Mucosa of stomach (tissue), 1 donor: ENCODE data around the gene MOSPD3.
A peak's percentile ranks its signal among the peaks of the same experiment; 100 is the strongest.

Experiments
- H3K27me3 ChIP-seq: one replicate; pipeline ENCODE4 v1.7.0; 2013; ENCODE audit warnings: mild to moderate bottlenecking, low read length; ENCODE audit not compliant: control insufficient read depth, insufficient read depth
- H3K36me3 ChIP-seq: one replicate; pipeline ENCODE4 v1.7.0; 2013; ENCODE audit warnings: low read length; ENCODE audit not compliant: control insufficient read depth, insufficient read depth
- H3K4me1 ChIP-seq: one replicate; pipeline ENCODE4 v1.7.0; 2013; ENCODE audit warnings: mild to moderate bottlenecking, low read length; ENCODE audit not compliant: control insufficient read depth, insufficient read depth
- H3K4me3 ChIP-seq: one replicate; pipeline ENCODE4 v1.7.0; 2013; ENCODE audit warnings: low read length
- H3K9ac ChIP-seq: one replicate; pipeline ENCODE4 v1.7.0; 2013; ENCODE audit warnings: mild to moderate bottlenecking, low read length, moderate library complexity
- H3K9me3 ChIP-seq: one replicate; pipeline ENCODE4 v1.7.0; 2013; ENCODE audit warnings: mild to moderate bottlenecking, low read length, moderate library complexity; ENCODE audit not compliant: control insufficient read depth
- donor health status: Pancreatic carcinoma.

The MOSPD3 gene

DNA sequence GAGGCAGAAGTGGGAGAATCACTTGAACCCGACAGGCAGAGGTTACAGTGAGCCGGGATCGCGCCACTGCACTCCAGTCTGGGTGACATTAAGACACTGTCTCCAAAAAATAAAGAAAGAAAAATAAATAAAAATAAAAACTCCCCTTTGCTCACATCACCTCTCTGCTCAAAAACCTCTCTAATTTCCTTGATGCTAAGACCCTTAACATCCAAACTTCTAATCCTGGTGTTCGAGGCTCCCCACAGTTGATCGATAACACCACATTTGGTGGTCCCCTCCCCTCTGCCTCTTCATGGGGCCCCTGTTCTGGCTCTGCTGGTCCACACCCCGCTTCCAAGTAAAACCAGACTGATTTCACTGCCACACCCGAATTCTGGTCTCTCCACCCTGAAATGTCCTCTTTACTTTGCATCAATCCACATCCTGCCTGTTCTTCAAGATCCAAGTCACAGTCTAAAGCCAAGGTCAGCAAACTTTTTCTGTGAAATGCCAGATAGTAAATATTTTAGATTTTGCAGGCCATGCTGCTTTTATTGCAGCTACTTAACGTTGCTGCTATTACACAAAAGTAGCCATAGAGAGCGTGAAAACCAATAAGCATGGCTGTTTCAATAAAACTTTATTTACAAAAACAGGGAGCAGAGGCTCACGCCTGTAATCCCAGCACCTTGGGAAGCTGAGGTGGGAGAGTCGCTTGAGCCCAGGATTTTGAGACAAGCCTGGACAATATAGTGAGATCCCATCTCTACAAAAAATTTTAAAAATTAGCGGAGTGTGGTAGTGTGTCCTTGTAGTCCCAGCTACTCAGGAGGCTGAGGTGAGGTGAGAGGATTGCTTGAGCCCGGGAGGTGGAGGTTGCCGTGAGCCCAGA lies 11.8 kb downstream of the MOSPD3 start:
- Histone ChIP-seq H3K27me3 (no peaks in the 10 kb centered on the region), H3K36me3 (no peaks in the 10 kb centered on the region), H3K4me1 (peaks cover 9% of the 10 kb centered on the region), H3K9me3 (no peaks in the 10 kb centered on the region), H3K9ac (no peak overlapping the region), H3K4me3 (no peak overlapping the region)

DNA sequence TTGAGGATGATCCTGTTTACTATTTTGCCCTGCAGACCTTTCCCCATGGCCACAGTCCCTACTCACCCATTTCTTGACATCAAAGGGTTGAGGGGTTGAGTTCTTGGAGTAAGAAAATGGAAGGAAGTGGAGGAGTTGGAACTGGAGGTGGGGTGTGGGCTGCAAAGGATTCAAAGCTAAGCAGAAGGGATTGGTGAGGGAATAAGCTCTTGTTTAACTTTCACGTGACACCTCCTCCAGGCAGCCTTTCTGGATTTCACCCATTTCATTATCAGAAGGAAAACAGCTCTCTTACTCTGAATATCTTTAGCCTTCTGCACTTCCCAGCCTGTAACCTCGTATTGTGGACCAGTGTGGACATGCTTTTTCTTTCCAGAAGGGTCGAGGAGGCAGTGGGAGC lies 13.7 kb downstream of the MOSPD3 start:
- no peak overlapping the region for H3K9ac ChIP-seq
- H3K9me3 ChIP-seq = no peaks in the 10 kb centered on the region
- H3K36me3 ChIP-seq = no peaks in the 10 kb centered on the region
- H3K4me1 ChIP-seq = peaks cover 9% of the 10 kb centered on the region
- no peaks in the 10 kb centered on the region for H3K27me3 ChIP-seq
- H3K4me3 ChIP-seq = no peak overlapping the region

DNA sequence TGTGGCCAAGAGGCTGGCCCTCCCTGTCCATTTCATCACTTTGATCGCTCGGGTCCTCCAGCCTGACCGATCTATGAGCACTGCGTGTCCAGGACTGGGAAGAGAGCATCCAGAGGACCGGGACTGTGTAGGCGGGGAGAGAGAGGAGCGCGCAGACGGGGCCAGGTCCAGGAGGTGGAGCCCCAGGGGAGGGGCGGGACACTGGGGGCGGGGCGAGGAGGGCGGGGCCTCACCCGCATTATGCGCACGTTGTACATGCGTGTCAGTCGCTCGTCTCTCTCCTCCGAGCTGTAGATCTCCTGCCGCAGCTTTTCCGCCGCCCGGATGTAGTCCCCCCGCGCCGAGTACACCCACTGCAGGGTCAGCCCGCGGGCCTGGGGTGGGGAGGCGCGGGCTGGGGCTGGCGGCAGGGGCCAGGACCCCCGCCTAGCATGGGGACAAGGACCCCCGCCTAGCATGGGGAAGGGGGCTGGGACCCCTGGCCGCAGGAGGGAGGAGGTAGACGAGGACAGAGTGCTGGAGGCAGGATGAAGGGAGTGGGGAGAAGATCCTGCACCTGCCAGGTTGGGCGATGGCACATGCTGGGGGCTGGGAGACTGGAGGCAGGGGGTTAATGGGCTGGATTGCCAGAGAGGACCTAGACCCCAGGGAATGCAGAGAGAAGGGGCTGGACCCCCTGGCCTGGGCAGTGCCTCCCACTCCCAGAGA lies 14.3 kb downstream of the MOSPD3 start:
- H3K4me3 ChIP-seq = no peak overlapping the region
- peak overlapping the region; percentile 34 for H3K9ac ChIP-seq

DNA sequence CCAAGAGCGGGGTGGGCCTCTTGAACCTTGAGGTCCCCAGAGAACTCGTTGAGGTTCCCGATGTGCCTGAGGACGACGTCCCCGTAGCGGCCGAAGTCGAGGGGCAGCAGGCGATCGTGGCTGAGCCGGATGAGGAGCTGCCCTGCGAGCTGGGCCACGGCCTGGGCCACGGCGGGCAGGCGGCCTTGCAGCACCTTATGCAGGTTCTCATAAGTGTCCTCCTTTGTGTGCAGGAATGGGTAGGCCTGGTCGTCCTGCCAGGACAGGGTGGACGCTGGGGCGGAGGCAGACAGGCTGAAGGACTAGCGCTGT lies 14.9 kb downstream of the MOSPD3 start:
- Histone ChIP-seq H3K27me3 (peaks cover 5% of the 10 kb centered on the region), H3K4me1 (peaks cover 9% of the 10 kb centered on the region), H3K36me3 (no peaks in the 10 kb centered on the region), H3K9ac (no peak overlapping the region), H3K9me3 (no peaks in the 10 kb centered on the region), H3K4me3 (no peak overlapping the region)

More for the DNA sequence above, 14.3 kb downstream of the MOSPD3 start:
- Histone ChIP-seq H3K27me3 (no peaks in the 10 kb centered on the region), H3K36me3 (no peaks in the 10 kb centered on the region), H3K4me1 (peaks cover 9% of the 10 kb centered on the region), H3K9me3 (no peaks in the 10 kb centered on the region)

DNA sequence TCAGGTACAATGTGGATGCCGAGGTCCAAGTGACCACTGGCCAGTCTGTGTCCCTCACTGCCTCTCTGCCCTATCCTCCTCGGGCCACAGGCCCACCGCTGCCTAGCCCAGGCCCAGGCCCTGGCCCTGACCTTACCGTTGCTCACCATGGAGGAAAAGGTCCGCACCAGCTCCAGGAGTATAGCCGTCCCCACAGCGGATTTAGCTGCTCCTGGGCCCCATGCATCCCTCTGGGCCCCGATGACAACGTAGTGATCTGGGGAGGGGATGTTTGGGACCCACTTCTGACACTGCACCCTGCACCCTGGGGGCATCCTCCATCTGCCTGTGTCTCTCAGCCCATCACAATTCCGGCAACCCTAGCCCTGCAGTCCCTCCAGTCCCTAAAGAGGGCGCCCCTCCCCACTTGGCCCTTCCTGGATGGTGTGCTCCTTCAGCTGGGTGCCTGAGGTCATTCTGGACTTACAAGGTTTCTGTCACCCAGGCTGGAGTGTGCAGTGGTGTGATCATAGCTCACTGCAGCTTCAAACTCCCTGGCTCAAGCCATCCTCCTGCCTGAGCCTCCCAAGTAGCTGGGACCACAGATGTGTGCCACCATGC lies 16.9 kb downstream of the MOSPD3 start:
- Histone ChIP-seq H3K4me3 (no peak overlapping the region), H3K9me3 (no peaks in the 10 kb centered on the region), H3K36me3 (no peaks in the 10 kb centered on the region), H3K4me1 (peaks cover 16% of the 10 kb centered on the region), H3K27me3 (peaks cover 5% of the 10 kb centered on the region), H3K9ac (no peak overlapping the region)

DNA sequence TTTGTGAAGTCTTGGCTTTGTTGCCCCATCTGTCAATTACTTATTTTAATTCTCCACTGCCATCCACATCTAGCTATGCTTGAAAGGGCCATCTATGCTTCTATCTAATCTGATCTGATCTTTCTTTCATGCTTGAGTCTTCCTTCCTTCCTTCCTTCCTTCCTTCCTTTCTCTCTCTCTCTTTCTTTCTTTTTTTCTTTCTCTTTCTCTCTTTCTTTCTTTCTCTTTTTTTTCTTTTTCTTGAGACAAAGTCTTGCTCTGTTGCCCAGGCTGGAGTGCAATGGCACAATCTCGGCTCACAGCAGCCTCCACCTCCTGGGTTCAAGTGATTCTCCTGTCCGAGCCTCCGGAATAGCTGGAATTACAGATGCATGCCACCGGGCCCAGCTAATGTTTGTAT lies 17.7 kb downstream of the MOSPD3 start:
- Histone ChIP-seq H3K36me3 (no peaks in the 10 kb centered on the region), H3K9ac (no peak overlapping the region), H3K27me3 (peaks cover 5% of the 10 kb centered on the region), H3K4me3 (no peak overlapping the region), H3K9me3 (no peaks in the 10 kb centered on the region), H3K4me1 (peaks cover 16% of the 10 kb centered on the region)

DNA sequence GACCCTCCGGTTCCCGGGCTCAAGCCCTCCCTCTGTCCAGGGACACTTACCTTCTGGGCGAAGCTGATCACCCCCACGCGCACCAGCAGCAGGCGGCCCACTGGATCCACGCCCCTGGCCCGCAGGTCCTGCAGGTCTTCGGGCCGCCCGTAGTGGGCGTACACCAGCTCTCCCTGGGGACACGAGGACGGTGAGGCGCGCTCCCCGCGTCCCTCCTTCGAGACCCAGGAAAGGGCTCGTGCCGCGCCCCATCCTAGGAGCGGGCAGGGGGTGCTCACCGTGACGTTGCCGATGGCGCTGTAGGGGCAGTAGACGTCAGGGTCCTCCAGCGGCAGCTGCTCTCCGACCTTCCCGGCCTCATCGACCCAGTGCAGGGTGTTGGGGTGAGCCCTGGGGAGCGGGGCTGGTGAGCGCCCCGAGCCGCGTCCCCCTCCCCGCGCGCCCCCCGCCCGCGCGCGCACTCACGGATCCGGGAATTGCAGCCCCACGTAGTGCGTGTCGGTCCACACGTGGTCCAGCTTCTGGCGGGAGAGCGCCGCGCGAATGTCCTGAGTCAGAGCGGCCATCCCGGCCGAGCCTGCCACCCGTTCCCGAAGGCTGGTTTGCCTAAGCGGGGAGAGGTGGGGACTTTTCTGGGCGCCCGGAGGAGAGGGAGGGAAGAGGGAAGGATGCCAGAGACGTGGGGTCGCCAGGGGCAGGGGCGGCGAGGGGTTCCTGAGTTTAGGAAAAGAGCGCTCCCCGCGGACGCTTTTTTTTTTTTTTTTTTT lies 20.8 kb downstream of the MOSPD3 start:
- Histone ChIP-seq H3K27me3 (peaks cover 5% of the 10 kb centered on the region), H3K9ac (peak overlapping the region; percentile 57), H3K9me3 (no peaks in the 10 kb centered on the region), H3K36me3 (no peaks in the 10 kb centered on the region), H3K4me3 (peak overlapping the region; percentile 60), H3K4me1 (peaks cover 7% of the 10 kb centered on the region)

DNA sequence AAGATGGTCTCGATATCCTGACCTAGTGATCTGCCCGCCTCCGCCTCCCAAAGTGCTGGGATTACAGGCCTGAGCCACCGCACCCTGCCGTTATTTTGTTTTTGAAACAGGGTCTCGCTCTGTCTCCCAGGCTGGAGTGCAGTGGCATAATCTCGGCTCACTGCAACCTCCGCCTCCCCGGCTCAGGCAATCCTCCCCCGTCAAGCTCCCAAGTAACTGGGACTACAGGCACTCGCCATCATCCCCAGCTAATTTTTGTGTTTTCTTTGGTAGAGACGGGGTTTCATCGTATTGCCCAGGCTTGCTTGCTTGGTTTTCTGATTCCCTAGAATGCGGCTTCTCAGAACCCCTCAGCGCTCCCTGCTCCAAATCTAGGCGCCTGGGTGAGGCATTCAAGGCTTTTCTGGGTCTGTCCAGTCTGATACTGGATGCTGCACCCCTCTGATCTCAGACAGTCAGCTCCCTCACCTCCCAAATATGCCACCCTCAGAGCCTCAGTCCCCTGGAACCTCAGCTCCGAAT lies 27.7 kb downstream of the MOSPD3 start:
- Histone ChIP-seq H3K9me3 (no peaks in the 10 kb centered on the region), H3K4me1 (peaks cover 13% of the 10 kb centered on the region), H3K9ac (no peak overlapping the region), H3K36me3 (no peaks in the 10 kb centered on the region), H3K4me3 (no peak overlapping the region), H3K27me3 (peaks cover 4% of the 10 kb centered on the region)

DNA sequence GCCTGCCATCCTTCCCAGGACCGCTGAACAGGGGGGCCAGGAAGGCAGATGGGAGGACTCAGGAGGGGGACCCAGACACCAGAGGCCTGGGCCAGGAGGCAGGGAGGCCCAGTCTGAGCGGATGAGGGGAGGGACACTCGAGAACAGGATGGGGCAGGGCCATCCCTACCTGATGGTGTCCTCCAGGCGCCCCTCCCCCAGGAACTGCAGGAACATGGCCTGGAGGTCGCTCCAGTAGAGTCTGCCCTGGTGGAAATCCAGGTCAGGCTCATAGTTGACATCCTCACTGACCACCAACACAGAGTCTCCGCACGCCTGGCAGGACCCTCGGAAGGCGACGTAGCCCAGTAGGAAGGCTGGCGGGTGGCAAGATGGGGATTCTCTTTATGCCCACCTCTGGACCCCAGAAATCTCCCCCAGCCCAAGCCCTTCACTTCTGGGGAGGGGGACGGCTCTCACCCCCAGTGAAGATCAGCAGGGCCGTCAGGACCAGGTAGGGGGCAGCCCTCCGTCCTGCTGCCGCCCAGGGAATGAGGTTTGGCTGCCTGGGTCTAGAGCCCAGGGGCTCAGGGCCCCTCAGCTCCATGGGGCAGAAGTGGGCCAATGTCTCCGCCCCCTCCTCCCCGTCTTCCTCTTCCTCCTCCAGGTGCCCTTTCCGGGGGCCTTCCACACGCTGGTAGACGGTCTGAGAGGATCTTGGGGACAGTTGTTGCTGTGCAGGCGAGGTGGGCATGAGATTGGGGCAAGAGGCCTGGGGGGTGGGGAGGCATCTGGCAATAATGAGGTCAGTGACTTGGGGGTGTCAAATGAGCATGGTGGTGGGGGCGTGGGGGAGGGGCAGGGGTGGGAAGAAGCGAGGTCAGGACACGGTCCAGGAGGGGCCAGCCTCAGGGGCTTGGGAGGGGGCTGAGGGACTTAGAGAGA lies 28.4 kb downstream of the MOSPD3 start:
- no peak overlapping the region for H3K9ac ChIP-seq
- no peak overlapping the region for H3K4me3 ChIP-seq
- H3K36me3 ChIP-seq = no peaks in the 10 kb centered on the region
- H3K4me1 ChIP-seq = peaks cover 13% of the 10 kb centered on the region
- H3K27me3 ChIP-seq = peaks cover 4% of the 10 kb centered on the region
- H3K9me3 ChIP-seq = no peaks in the 10 kb centered on the region

DNA sequence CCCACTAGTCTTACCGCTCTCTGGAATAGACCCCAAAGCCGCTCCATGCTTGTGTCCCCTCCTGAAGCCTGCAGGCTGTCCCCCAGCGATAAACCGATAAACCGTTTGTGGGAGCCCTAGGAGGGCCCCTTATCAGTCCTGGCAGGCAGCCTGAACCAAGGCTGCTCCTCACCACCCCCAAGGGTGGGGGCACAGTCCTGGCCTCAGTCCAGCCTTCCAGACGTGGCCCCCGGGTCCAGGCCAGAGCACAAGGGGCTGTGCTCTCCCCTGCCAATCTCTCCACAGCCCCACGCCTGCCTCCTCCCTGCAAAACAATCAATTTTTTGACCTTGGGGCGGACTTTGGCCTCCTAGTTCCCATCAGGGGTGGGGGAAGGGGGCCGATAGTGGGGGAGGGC lies 29.1 kb downstream of the MOSPD3 start, which contains the start of gene TFR2:
TFR2 (minus strand) TSS at position 90 of the 397 bp plus-strand sequence; CDS start at position 47, 43 bp downstream.
- H3K27me3 ChIP-seq = peaks cover 4% of the 10 kb centered on the region
- H3K9me3 ChIP-seq = no peaks in the 10 kb centered on the region
- H3K4me1 ChIP-seq = peaks cover 13% of the 10 kb centered on the region
- H3K4me3 ChIP-seq = no peak within 1 kb of the TSS
- no peaks in the 10 kb centered on the region for H3K36me3 ChIP-seq
- no peak within 1 kb of the TSS for H3K9ac ChIP-seq
